Measurements from ENCODE around the gene NCAM2.
"Not testable (repeated sequence)": the region's sequence is repeated elsewhere in the genome, so short reads cannot be mapped to it uniquely, and the experiment has no call there.

Gene NCAM2

DNA sequence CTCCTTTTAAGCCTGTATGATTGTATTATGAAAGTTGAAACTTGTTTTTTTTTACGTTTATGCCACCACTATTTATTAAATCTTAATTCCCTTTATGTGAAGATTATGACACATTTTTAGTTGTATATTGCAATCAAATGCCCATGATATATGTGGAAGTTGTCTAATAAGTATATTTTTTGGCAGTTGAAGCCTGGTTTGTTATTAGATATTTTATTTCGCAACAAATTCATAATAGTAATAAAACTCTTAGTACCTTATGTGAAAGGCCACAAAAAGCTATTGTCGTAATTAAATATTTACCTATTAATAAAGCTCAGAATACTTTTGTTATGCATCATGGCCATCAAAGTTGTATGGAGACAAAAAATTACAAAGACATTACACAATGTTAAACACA lies 386.8 kb downstream of the NCAM2 start:
- no peak overlapping the region for H3K4me3 ChIP-seq (replicated peaks in 1 of 2; ENCODE audit: low read depth in 2 of 2, low read length in 2 of 2)
- DNase-seq (ENCODE audit: low read depth in 2 of 2): no peak
- TF ChIP-seq, protein P1, sequence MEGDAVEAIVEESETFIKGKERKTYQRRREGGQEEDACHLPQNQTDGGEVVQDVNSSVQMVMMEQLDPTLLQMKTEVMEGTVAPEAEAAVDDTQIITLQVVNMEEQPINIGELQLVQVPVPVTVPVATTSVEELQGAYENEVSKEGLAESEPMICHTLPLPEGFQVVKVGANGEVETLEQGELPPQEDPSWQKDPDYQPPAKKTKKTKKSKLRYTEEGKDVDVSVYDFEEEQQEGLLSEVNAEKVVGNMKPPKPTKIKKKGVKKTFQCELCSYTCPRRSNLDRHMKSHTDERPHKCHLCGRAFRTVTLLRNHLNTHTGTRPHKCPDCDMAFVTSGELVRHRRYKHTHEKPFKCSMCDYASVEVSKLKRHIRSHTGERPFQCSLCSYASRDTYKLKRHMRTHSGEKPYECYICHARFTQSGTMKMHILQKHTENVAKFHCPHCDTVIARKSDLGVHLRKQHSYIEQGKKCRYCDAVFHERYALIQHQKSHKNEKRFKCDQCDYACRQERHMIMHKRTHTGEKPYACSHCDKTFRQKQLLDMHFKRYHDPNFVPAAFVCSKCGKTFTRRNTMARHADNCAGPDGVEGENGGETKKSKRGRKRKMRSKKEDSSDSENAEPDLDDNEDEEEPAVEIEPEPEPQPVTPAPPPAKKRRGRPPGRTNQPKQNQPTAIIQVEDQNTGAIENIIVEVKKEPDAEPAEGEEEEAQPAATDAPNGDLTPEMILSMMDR (IDR thresholded peaks at IDR 0.05; ENCODE audit: low read depth, low read length): no peak

DNA sequence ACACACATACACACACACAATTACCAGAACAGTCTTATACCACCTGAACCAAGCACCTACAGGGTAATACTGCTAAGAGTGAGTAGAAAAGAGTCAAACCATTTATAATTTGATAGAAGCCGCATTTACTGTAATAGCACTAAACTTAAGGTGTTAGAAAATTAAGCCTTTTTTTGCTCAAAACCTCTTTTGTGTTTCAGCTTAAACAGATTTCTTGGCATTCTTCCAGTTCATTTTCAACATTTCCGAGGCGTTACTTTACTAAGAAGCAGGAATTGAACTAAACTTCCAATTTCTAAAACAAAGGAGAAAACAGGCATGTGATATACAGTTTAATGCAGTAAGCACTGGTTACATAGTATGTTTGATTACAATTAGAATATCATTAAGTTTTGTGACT lies 387.2 kb downstream of the NCAM2 start:
- TF ChIP-seq, protein P1 (IDR thresholded peaks at IDR 0.05; ENCODE audit: low read depth, low read length): no peak
- no peak overlapping the region for H3K4me3 ChIP-seq (replicated peaks in 1 of 2; ENCODE audit: low read depth in 2 of 2, low read length in 2 of 2)
- DNase-seq (ENCODE audit: low read depth in 2 of 2): peak; percentile 18 to 38

DNA sequence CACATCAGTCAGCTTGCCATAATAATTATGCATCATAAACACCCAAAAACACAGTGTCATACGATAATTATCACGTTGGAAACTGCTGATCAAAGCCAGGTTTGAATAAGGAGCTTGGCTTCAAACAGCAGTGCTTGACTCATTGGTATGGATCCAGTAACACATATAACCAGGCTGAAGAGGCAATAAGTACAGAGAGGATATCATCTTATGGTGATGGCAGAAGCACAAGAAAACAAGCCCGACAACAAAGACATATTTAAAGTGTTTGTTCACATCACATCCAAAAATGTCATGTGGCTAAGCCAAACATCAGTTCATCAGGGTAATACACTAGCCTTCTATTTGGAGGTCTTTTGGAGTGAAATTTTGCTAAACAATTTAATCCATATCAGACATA lies 389.7 kb downstream of the NCAM2 start:
- H3K4me3 ChIP-seq (replicated peaks in 1 of 2; ENCODE audit: low read depth in 2 of 2, low read length in 2 of 2): no peak overlapping the region
- TF ChIP-seq, protein P1 (IDR thresholded peaks at IDR 0.05; ENCODE audit: low read depth, low read length): no peak
- no peak for DNase-seq (ENCODE audit: low read depth in 2 of 2)

DNA sequence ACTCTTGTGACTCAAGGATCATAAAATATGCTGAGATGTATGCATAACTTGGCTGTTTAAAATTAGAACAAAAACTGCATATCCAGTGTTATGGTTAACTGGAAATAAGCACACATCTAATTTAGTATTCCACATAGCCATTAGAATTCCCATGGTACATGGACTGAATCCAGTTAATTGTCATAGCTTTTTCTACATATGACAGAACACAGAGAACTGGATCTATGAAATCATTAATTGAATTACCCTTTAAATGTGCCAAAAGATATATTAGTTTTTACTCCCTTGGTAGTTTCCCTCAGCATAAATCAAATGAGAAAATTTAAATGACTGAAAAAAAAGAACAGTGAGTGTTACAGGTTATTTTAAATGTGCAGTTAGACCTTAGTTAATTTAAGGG lies 395.9 kb downstream of the NCAM2 start:
- TF ChIP-seq, protein P1 (IDR thresholded peaks at IDR 0.05; ENCODE audit: low read depth, low read length): no peak
- no peak overlapping the region for H3K4me3 ChIP-seq (replicated peaks in 1 of 2; ENCODE audit: low read depth in 2 of 2, low read length in 2 of 2)
- no peak for DNase-seq (ENCODE audit: low read depth in 2 of 2)

DNA sequence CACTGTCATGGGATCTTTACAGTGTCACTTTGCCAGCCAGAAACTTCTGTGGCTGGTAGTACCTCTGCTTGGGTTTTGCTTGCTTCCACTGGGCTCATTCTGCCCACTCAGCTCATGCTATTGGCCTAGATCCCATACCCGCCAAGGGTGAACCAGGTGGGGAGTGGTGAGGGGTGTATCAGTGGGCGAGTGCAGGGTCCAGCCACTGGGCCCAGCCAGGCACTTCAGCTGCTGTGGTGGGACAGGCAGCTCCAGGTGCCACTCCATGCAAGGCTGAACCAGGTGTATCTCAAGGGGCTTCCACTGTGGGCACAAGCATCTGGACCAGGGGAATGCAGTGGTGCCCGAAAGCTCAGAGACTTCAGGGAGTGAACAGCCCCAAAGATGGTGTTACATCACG lies 398.2 kb downstream of the NCAM2 start:
- TF ChIP-seq, protein P1 (IDR thresholded peaks at IDR 0.05; ENCODE audit: low read depth, low read length): no peak
- no peak overlapping the region for H3K4me3 ChIP-seq (replicated peaks in 1 of 2; ENCODE audit: low read depth in 2 of 2, low read length in 2 of 2)
- DNase-seq (ENCODE audit: low read depth in 2 of 2): no peak

DNA sequence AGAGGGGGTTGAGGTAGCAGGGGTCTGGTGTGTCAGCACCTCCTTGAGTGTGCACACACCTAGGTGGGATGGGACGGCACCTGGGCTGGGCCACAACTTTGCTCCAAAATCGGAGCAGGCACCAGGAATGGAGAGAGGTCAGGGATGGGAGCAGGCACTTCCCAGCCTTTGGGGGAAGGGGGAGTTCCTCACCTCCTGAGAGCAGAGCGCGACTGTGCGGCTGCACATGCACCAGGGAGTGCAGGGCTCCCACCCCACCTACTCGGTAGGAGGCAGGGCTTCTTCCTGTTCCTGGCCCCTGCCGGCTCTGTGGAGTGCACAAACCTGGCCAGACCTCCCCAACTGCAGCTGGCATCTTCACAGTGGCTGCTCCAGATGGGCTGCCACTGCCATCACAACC lies 399.3 kb downstream of the NCAM2 start:
- TF ChIP-seq, protein P1 (IDR thresholded peaks at IDR 0.05; ENCODE audit: low read depth, low read length): no peak
- DNase-seq (ENCODE audit: low read depth in 2 of 2): no peak

DNA sequence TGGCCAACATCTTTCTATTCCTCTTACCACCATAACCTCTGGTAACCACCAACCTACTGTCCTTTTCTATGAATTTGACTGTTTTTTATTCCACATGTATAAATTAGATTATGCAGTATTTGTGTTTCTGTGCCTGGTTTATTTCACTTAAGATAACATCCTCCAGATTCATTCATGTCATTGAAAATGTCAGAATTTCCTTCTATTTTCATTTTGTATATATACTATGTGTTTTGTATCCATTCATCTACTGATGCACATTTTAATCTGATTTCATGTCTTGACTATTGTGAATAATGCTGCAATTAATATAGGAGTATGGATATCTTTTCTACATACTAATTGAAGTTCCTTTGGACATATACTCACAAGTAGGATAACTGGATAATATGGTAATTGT lies 403.2 kb downstream of the NCAM2 start:
- TF ChIP-seq, protein P1 (IDR thresholded peaks at IDR 0.05; ENCODE audit: low read depth, low read length): no peak
- DNase-seq (ENCODE audit: low read depth in 2 of 2): no peak
- no peak overlapping the region for H3K4me3 ChIP-seq (replicated peaks in 1 of 2; ENCODE audit: low read depth in 2 of 2, low read length in 2 of 2)

More for the DNA sequence above, 399.3 kb downstream of the NCAM2 start:
- no peak overlapping the region for H3K4me3 ChIP-seq (replicated peaks in 1 of 2; ENCODE audit: low read depth in 2 of 2, low read length in 2 of 2)

DNA sequence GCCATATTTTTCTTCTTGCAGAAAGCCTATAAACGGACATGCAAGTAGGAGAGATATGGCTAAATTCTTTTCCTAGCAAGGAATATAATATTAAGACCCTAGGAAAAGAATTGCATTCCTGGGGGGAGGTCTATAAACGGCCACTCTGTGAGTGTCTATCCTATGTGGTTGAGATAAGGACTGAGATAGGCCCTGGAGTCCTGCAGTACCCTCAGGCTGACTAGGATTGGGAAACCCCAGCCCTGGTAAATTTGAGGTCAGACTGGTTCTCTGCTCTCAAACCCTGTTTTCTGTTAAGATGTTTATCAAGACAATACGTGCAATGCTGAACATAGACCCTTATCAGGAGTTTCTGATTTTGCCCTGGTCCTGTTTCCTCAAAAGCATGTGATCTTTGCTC lies 404.0 kb downstream of the NCAM2 start:
- DNase-seq (ENCODE audit: low read depth in 2 of 2); H3K4me3 ChIP-seq (replicated peaks in 1 of 2; ENCODE audit: low read depth in 2 of 2, low read length in 2 of 2): not testable (repeated sequence)

DNA sequence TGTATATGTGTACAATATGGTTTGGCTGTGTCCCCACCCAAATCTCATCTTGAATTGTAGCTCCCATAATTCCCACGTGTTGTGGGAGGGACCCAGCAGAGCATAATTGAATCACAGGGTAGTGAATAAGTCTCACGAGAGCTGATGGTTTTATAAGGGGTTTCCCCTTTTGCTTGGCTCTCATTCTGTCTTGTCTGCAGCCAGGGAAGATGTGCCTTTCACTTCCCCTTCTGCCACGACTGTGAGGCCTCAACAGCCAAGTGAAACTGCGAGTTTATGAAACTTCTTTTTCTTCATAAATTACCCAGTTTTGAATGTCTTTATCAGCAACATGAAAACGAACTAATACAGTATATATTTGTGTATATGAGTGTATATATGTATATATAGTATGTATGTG lies 406.1 kb downstream of the NCAM2 start:
- DNase-seq (ENCODE audit: low read depth in 2 of 2); H3K4me3 ChIP-seq (replicated peaks in 1 of 2; ENCODE audit: low read depth in 2 of 2, low read length in 2 of 2): not testable (repeated sequence)
